Lower leg skin (tissue), 3 donors: ENCODE results near the gene NEB.

ENCODE experiments used
- POLR2A ChIP-seq, 2 donors: fragments of 450-650 bp; IDR thresholded peaks; one replicate each; pipeline ENCODE4 v1.6.1; 2016 to 2017; ENCODE audit warnings: antibody characterized with exemption in 2 of 2, mild to moderate bottlenecking in 1 of 2, moderate library complexity in 1 of 2
- TF ChIP-seq, protein P1 (sequence below), 3 donors: fragments of 450-650 bp; IDR thresholded peaks; one replicate each; pipeline ENCODE4 v1.5.1; 2016; ENCODE audit warnings: antibody characterized with exemption in 3 of 3, mild to moderate bottlenecking in 3 of 3, moderate library complexity in 2 of 3

DNA sequence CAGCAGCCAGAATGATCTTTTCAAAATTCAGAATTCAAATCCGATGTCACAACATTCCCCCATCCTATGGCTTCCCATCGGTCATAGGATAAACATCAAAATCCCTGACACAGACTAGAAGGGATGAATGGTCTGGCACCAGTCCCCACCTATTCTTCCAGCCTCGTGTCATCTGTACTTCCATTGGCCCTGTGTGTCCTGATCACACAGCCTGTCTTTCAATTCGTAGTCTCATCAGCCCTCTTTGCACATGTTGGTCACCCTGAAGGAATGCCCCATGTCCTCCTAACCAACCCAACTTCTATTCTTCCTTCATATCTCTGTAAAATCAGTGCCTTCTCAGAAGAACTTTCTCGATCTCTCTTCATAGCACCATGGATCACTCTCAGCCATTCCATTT lies 157.2 kb downstream of the NEB start:
- TF ChIP-seq, protein P1, sequence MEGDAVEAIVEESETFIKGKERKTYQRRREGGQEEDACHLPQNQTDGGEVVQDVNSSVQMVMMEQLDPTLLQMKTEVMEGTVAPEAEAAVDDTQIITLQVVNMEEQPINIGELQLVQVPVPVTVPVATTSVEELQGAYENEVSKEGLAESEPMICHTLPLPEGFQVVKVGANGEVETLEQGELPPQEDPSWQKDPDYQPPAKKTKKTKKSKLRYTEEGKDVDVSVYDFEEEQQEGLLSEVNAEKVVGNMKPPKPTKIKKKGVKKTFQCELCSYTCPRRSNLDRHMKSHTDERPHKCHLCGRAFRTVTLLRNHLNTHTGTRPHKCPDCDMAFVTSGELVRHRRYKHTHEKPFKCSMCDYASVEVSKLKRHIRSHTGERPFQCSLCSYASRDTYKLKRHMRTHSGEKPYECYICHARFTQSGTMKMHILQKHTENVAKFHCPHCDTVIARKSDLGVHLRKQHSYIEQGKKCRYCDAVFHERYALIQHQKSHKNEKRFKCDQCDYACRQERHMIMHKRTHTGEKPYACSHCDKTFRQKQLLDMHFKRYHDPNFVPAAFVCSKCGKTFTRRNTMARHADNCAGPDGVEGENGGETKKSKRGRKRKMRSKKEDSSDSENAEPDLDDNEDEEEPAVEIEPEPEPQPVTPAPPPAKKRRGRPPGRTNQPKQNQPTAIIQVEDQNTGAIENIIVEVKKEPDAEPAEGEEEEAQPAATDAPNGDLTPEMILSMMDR (IDR thresholded peaks at IDR 0.05), result no peak
- TF ChIP-seq POLR2A (IDR thresholded peaks at IDR 0.05), result no peak
